Stimulated activated CD8-positive, alpha-beta memory T cell treated with anti-CD3 and anti-CD28 coated beads, Interleukin-15, amount 100 ng/mL, for 48 hours (primary cell): Measurements from ENCODE around the gene ABHD16A.

ENCODE experiments used
- DNase-seq, 2 donors: peaks; one replicate each; pipeline ENCODE4 v3.0.0-alpha.2; 2020; ENCODE audit warnings: low read depth in 2 of 2

ABHD16A gene

DNA sequence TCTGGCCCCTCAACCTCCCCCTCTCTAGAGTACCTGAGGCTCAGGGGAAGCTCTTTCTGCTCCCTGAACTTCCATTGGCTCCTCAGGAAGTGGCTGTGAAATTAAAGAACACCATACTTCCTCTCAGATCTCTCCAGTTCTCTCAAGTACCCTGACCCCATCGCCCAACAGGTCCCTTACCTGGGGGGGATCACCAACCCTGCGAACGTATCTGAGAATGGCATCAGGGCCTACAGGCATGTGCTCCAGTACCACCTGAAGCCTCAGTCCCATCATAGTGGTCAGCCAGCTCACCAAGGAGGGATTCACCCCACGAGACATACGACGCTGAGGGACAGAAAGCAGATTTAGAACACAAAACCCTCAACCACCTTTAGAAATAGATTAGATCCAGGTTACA is 62.5 kb downstream of the ABHD16A start:
- DNase-seq, result no peak

DNA sequence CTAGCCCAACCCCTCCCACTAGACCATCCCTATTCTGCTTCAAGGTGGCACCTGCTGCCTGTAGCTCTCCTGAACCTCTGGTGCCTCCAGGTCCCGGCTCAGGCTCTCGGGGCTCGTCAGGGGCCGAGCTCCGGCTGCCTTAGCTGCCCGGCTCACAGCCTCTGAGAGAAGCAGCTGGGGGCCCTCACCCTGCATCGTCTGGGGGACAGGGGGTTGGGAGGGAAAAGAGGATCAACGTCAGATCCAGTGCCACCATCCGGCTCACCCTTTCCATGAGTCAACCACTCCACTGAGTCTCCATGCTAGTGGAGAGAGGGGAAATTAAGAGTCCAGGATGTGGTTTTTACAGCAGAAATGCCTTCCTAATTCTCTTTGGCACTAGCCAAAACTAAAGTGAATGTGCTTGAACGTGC is 63.7 kb downstream of the ABHD16A start:
- DNase-seq, result no peak

DNA sequence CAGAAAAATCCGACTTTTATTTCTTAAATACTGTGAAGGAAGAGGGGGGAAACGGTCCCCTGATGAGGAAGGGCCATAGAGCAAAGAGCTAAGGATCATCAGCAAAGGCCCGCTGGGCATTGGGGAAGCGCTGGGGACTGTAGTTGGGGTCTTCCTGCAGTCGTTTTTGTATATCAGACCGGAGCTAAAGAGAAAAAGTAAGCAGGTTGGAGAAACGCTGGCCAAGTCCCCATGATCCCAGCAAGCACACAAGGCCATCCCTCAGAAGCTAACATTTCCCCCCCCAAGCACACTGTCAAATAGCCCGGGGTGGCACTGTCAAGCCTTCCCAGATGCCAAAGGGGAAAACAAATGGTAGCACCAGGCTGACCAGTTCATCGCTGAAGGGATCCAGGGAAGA is 64.1 kb downstream of the ABHD16A start:
- DNase-seq, result no peak
